ENCODE data around the gene FAM193A. TPM values are rescaled to one million over a fixed set of nuclear protein-coding genes. Genes with fewer than 3 reads are reported as not detected.

FAM193A gene
- total RNA-seq, 4 donors from 2014 or later = 9.8 to 18.7 (median 16.4) TPM

GRCh38 chr4:2621419-2621818 lies 85.0 kb downstream of the FAM193A start:
- WGBS, 2 donors = 83 to 86% methylated on average over 7 of the region's 7 CpGs
- intact Hi-C loops (cut with DNase I) = no loop called here

GRCh38 chr4:2623442-2623841 lies 87.0 kb downstream of the FAM193A start:
- no peaks in the 10 kb centered on the region for H3K9me3 ChIP-seq
- H3K27me3 ChIP-seq = no peaks in the 10 kb centered on the region
- TF ChIP-seq CTCF (IDR thresholded peaks at IDR 0.05) = no peak
- no peak for TF ChIP-seq POLR2A (IDR thresholded peaks at IDR 0.05)
- H3K4me3 ChIP-seq = no peak overlapping the region
- whole genome bisulfite sequencing, 2 donors = 83 to 93% methylated on average over 3 to 5 of the region's 6 CpGs
- no peak for DNase-seq
- intact Hi-C loops (cut with DNase I) = no loop called here
- peaks cover 6 to 62% (median 31%) of the 10 kb centered on the region in 3 donors for H3K4me1 ChIP-seq
- H3K36me3 ChIP-seq = peaks cover 9 to 33% (median 11%) of the 10 kb centered on the region in 3 donors
- H3K27ac ChIP-seq = no peak overlapping the region

More at GRCh38 chr4:2621419-2621818, 85.0 kb downstream of the FAM193A start:
- H3K4me1 ChIP-seq = peaks cover 6 to 62% (median 31%) of the 10 kb centered on the region in 3 donors
- H3K27me3 ChIP-seq = no peaks in the 10 kb centered on the region
- H3K27ac ChIP-seq = no peak overlapping the region
- DNase-seq = no peak
- no peaks in the 10 kb centered on the region for H3K9me3 ChIP-seq
- TF ChIP-seq POLR2A (IDR thresholded peaks at IDR 0.05) (no peak), CTCF (IDR thresholded peaks at IDR 0.05) (no peak)
- H3K36me3 ChIP-seq = peaks cover 4 to 13% (median 7%) of the 10 kb centered on the region in 3 donors
- H3K4me3 ChIP-seq = no peak overlapping the region

GRCh38 chr4:2624782-2625530 lies 88.5 kb downstream of the FAM193A start:
- peaks cover 6 to 54% (median 27%) of the 10 kb centered on the region in 3 donors for H3K4me1 ChIP-seq
- H3K27ac ChIP-seq = peak overlapping the region in 1 of 4 donors; percentile 4
- intact Hi-C loops (cut with DNase I) = no loop called here
- TF ChIP-seq CTCF (IDR thresholded peaks at IDR 0.05) (no peak), POLR2A (IDR thresholded peaks at IDR 0.05) (no peak)
- no peak for DNase-seq
- peaks cover 9 to 49% (median 11%) of the 10 kb centered on the region in 3 donors for H3K36me3 ChIP-seq
- no peaks in the 10 kb centered on the region for H3K9me3 ChIP-seq
- WGBS, 2 donors = 45 to 52% methylated on average over 21 to 22 of the region's 22 CpGs
- H3K27me3 ChIP-seq = no peaks in the 10 kb centered on the region
- no peak overlapping the region for H3K4me3 ChIP-seq

GRCh38 chr4:2626231-2626630 lies 89.8 kb downstream of the FAM193A start:
- Histone ChIP-seq H3K9me3 (no peaks in the 10 kb centered on the region), H3K36me3 (peaks cover 17 to 61% (median 18%) of the 10 kb centered on the region in 3 donors), H3K4me1 (peaks cover 1 to 41% (median 18%) of the 10 kb centered on the region in 3 donors), H3K27ac (no peak overlapping the region), H3K4me3 (no peak overlapping the region), H3K27me3 (no peaks in the 10 kb centered on the region)
- WGBS, 2 donors = 70 to 79% methylated on average over 2 to 8 of the region's 10 CpGs
- no peak for DNase-seq
- intact Hi-C loops (cut with DNase I) = no loop called here
- TF ChIP-seq POLR2A (IDR thresholded peaks at IDR 0.05) (no peak), CTCF (IDR thresholded peaks at IDR 0.05) (no peak)

GRCh38 chr4:2630556-2631273 lies 94.3 kb downstream of the FAM193A start:
- WGBS, 2 donors = 92 to 94% methylated on average over 9 to 23 of the region's 24 CpGs
- Histone ChIP-seq H3K4me3 (no peak overlapping the region), H3K9me3 (no peaks in the 10 kb centered on the region), H3K36me3 (peaks cover 32 to 99% (median 38%) of the 10 kb centered on the region in 3 donors), H3K27ac (no peak overlapping the region), H3K27me3 (no peaks in the 10 kb centered on the region), H3K4me1 (no peaks in the 10 kb centered on the region)
- TF ChIP-seq POLR2A (IDR thresholded peaks at IDR 0.05) = no peak
- no peak for TF ChIP-seq CTCF (IDR thresholded peaks at IDR 0.05)
- DNase-seq = no peak
- intact Hi-C loops (cut with DNase I) = no loop called here
